HL-60 (cell line): ENCODE measurements around the gene RGS14.
"Not testable (repeated sequence)": the region's sequence is repeated elsewhere in the genome, so short reads cannot be mapped to it uniquely, and the experiment has no call there.

ENCODE experiments used
- CTCF ChIP-seq: IDR thresholded peaks from one replicate; pipeline ENCODE4 v1.5.1; 2011; ENCODE audit warnings: low read length, control low read depth, inconsistent platforms; ENCODE audit not compliant: insufficient read depth
- REST ChIP-seq: IDR thresholded peaks from 2 replicates; pipeline ENCODE4 v1.6.1; 2012; ENCODE audit warnings: low read depth; ENCODE audit not compliant: insufficient replicate concordance

- not testable (repeated sequence) for TF ChIP-seq CTCF, REST
Measured at GRCh38 chr5:177375516-177375915, 17.8 kb downstream of the RGS14 start.
